ENCODE data around the gene ROBO4. TPM values are rescaled to one million over a fixed set of nuclear protein-coding genes. Genes with fewer than 3 reads are reported as not detected.

The ROBO4 gene
- total RNA-seq, 1 experiment from 2014 or later: not detected

GRCh38 chr11:124938970-124939369 lies 41.3 kb upstream of the ROBO4 start:
- no peaks in the 10 kb centered on the region for H4K20me1 ChIP-seq (ENCODE audit: insufficient read depth)
- ChIA-PET CTCF (no interaction called here), RAD21 (ENCODE audit: low non-redundant PET in 1 of 2, low total read pairs in 2 of 2, uncharacterized antibody in 2 of 2, unreplicated experiment in 2 of 2) (no interaction called here), POLR2A (no interaction called here)
- no peak overlapping the region for H3K4me3 ChIP-seq (replicated peaks in 1 of 2; ENCODE audit: low read depth in 1 of 2, low read length in 2 of 2)
- no peaks in the 10 kb centered on the region for H3K27me3 ChIP-seq (ENCODE audit: insufficient read depth, low read length)
- DNase-seq (ENCODE audit: low read depth, low spot score): no peak
- no peaks in the 10 kb centered on the region for H3K9me2 ChIP-seq (ENCODE audit: insufficient read depth)
- no peak for ATAC-seq
- H3K9me3 ChIP-seq (ENCODE audit: control insufficient read depth in 1 of 2, insufficient read depth in 1 of 2, low read depth in 1 of 2, low read length in 2 of 2): no peaks in the 10 kb centered on the region
- H3K79me2 ChIP-seq (ENCODE audit: insufficient read depth, low read length): no peaks in the 10 kb centered on the region
- H3K36me3 ChIP-seq (ENCODE audit: control insufficient read depth in 1 of 2, insufficient read depth in 2 of 2, low read length in 2 of 2): no peaks in the 10 kb centered on the region
- H3K4me1 ChIP-seq (ENCODE audit: control insufficient read depth in 1 of 2, insufficient read depth in 2 of 2, low read length in 2 of 2): peaks cover 0 to 5% of the 10 kb centered on the region in 2 experiments; a peak in 1 of 4 replicates
- no TSS peak for BruUV-seq (replicated peaks)
- intact Hi-C loops (cut with micrococcal nuclease): no loop called here
- H3K27ac ChIP-seq (ENCODE audit: low read depth, low read length): no peak overlapping the region
- TF ChIP-seq RAD21 (IDR thresholded peaks at IDR 0.05; ENCODE audit: low read depth) (no peak), CTCF (IDR thresholded peaks at IDR 0.05 in 2 of 3, conservative IDR thresholded peaks at IDR 0.05 in 1 of 3; ENCODE audit: borderline replicate concordance in 1 of 3, insufficient read depth in 1 of 3, low read depth in 2 of 3, low read length in 2 of 3) (no peak), YY1 (IDR thresholded peaks at IDR 0.05; ENCODE audit: extremely low read depth, insufficient replicate concordance, low read depth, low read length) (no peak), ELF1 (IDR thresholded peaks at IDR 0.05; ENCODE audit: borderline replicate concordance, low read depth) (no peak), FOSL1 (IDR thresholded peaks at IDR 0.05; ENCODE audit: low read depth) (no peak), MAX (IDR thresholded peaks at IDR 0.05) (no peak), TCF7L2 (IDR thresholded peaks at IDR 0.05; ENCODE audit: borderline replicate concordance, extremely low read depth, insufficient read depth, insufficient read length) (no peak), EZH2phosphoT487 (IDR thresholded peaks at IDR 0.05; ENCODE audit: borderline replicate concordance) (no peak), JUND (IDR thresholded peaks at IDR 0.05) (no peak), CBX3 (IDR thresholded peaks at IDR 0.05; ENCODE audit: low read depth) (no peak), ATF3 (IDR thresholded peaks at IDR 0.05) (no peak)
- no peak overlapping the region for H3K9ac ChIP-seq (ENCODE audit: low read length)
- H2AFZ ChIP-seq (ENCODE audit: low read depth, low read length, poor library complexity, severe bottlenecking): no peak overlapping the region
- H3K4me2 ChIP-seq (ENCODE audit: low read length): no peak overlapping the region

Data from HCT116 (cell line).